NCI-H1105 (cell line): ENCODE results near the gene FAM20C.
"Not testable (repeated sequence)": the region's sequence is repeated elsewhere in the genome, so short reads cannot be mapped to it uniquely, and the experiment has no call there.

Experiments used
- DNase-seq: peaks from one replicate; lab custom pipeline; 2025; lab: John Stamatoyannopoulos, UW

The FAM20C gene

DNA sequence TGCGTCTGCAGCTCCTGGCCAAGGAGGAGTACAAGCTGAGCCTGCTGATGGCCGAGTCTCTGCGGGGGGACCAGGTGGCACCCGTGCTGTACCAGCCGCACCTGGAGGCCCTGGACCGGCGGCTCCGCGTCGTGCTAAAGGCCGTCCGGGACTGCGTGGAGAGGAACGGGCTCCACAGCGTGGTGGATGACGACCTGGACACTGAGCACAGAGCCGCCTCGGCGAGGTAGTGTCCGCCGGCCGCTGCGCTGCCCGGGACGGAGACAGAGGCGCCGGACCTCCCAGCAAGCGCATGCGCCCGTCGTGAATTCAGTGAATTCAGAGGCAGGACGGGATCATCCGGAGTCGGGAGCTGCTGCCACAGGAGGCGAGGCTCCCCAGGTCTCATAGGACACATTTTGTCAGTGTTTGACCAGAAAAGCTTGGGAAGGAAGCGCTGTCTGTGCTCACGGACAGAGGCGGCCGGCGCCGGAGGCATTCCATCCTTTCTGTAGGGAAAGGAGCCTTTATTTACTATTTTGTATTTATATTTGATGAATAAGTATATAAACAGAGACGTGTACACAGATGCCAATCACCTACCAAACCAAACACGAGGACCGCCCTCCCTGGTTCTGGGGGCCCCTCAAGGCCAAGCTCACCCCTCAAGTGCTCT is 67.5 kb downstream of the FAM20C start:
- DNase-seq = no peak

DNA sequence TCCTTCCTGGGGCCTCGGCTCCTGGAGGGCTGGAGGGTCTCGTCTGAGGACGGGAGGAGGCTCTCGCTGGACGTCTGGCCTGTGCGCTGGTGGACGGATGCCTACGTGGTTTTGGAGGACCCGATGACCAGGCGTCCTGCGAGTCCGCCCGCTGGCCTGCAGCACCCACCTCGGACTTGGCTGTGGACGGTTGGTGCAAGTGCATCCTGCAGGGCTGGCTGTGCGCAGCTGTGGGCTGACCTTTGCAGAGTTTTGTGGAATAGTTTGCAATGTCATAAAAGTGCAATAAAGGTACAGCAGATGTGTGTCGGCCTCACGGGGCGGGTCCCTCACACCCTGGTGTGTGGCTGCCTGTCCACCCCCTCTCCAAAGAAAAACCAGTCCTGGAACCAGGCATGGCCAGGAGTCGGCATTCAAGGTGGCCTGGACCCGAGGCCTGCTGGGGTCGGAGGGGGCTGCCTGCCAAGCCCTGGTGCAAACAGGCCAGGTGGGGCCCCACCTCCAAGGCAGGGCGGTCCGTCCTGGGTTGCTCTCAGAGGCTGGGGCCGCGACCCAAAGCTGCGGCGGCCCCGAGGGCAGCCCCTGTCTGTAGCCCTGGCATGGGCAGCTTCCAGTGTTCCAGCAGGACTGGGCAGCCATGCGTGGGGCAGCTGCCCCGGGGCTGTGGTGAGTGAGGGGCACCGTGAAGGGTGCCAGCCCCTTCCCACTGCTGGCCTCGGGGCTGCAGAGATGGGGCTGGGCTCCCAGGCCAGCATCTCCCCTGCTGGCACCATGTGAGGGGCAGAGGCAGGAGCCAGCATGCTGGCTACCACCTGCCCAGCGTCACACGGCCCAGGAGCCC is 68.3 kb downstream of the FAM20C start:
- no peak for DNase-seq

- DNase-seq = no peak
These were observed 69.2 kb downstream of the FAM20C start for GRCh38 chr7:261341-262250.

GRCh38 chr7:262251-262572 is 69.8 kb downstream of the FAM20C start:
- DNase-seq = no peak

DNA sequence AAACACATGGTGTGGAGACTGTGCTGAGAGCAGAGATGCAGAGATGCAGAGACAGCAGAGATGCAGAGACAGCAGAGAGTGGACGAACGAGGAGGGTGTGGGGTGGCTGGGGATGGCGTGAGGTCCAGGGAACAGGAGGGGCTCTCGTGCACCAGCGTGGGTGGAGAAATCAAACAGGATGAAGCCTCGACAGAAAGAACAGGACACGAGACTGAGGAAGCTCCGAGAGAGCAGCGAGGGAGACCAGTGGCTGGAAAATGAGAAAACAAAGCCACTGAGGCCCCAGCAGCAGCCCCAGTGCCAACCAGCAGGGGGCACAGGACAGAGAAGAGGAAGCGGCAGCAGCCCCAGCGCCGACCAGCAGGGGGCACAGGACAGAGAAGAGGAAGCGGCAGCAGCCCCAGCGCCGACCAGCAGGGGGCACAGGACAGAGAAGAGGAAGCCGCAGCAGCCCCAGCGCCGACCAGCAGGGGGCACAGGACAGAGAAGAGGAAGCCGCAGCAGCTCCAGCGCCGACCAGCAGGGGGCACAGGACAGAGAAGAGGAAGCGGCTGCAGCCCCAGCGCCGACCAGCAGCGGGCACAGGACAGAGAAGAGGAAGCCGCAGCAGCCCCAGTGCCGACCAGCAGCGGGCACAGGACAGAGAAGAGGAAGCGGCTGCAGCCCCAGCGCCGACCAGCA is 70.4 kb downstream of the FAM20C start:
- not testable (repeated sequence) for DNase-seq

GRCh38 chr7:263483-264351 is 71.3 kb downstream of the FAM20C start:
- DNase-seq = not testable (repeated sequence)

DNA sequence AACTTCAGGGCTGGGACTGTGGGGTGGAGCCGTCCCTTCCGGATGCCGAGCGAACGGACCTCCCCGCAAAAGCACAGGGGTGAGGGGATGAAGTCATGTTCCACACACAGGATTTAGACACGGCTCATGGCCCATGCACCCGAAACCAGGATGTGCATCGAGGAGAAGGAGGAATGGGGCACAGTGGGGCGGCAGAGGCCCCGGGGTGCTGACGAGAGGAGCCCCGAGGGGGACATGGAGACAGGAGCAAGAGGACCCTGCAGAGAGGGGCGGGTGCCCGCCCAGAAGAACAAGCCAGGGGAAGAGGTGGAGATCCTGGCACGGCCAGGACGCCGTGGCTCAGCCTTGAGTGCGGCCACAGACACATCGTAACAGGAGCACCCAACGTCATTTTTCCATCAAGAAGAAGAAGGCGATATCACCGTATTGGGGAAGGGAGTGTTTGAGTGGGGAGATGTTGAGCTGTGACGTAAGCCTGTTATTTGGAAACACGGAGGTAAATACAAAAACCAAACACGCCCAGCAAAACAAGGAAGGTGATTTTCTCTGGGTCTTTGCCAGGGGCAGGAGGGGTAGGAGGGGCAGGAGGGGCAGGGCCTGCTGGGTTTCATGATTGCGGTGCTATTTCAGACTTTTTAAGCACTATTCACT is 72.3 kb downstream of the FAM20C start:
- DNase-seq = peak; percentile 10

DNA sequence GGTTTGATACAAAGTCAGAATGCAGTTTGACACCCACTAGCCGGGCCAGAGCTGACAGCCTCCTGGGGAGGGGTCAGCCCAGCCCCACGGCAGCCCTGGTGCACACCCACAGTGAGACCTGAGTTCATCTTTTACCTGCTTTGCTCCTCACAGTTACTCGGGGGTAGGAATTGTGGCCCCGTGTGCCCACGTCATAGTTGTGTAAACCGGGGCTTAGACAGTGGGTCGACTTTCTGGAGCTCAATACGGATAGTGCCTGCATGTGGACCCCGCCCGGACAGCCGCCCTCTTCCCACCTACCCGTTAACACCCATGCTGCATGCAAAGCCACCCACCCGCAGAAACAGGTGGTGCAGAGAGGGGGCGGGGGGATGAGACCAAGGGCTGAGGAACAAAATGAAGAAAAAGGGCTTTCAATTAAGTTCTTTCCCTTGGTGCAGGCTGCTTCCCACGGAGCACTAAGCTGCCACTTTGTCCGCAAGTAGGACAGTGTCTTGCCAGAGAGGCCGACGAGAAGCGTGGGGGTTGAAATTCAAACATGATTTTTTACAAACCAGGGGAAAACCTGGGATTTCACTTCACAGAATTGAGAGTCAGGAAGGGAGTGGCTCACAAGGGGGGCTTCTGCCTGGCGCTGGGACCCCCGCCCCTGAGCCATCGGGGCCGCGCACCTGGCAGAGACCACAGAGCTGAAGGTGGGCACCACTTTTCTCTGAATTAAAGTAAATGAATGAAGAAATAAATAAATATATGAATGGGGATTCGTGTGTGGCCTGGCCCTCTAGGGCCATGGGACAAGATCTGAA is 73.0 kb downstream of the FAM20C start:
- no peak for DNase-seq

DNA sequence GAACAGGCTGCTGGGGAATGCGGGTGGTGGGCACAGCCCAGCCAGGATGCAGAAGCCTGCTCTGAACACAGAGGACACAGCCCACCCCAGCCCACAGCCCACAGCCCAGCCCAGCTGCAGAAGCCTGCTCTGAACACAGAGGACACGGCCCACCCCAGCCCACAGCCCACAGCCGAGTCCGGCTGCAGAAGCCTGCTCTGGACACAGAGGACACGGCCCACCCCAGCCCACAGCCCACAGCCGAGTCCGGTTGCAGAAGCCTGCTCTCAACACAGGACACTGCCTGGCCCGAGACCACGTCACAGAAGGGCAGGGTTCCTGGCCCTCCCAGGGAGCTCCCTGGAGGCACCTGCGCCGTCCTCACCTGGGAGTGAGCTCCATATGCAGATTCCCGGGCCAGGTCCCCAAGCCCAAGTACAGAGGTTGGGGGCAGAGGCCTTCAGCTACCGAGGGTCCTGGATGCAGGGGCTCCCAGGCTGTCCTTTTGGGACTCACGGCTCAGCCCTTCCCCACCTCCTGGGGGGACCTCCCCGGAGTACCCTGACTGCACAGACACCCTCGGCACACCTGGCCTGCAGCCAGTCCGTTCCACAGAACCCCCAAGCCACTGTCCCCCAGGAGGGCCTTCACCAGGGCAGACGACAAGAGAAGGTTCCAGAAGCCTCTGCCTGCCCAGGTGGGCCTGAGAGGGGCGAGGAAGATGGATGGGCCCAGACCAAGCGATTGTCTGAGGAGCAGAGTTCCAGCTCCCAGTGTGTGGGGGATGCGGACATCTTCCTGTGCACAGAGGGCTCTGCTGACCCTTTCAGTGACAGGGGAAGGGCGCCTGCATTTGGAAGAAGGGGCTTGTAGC is 73.9 kb downstream of the FAM20C start:
- no peak for DNase-seq

DNA sequence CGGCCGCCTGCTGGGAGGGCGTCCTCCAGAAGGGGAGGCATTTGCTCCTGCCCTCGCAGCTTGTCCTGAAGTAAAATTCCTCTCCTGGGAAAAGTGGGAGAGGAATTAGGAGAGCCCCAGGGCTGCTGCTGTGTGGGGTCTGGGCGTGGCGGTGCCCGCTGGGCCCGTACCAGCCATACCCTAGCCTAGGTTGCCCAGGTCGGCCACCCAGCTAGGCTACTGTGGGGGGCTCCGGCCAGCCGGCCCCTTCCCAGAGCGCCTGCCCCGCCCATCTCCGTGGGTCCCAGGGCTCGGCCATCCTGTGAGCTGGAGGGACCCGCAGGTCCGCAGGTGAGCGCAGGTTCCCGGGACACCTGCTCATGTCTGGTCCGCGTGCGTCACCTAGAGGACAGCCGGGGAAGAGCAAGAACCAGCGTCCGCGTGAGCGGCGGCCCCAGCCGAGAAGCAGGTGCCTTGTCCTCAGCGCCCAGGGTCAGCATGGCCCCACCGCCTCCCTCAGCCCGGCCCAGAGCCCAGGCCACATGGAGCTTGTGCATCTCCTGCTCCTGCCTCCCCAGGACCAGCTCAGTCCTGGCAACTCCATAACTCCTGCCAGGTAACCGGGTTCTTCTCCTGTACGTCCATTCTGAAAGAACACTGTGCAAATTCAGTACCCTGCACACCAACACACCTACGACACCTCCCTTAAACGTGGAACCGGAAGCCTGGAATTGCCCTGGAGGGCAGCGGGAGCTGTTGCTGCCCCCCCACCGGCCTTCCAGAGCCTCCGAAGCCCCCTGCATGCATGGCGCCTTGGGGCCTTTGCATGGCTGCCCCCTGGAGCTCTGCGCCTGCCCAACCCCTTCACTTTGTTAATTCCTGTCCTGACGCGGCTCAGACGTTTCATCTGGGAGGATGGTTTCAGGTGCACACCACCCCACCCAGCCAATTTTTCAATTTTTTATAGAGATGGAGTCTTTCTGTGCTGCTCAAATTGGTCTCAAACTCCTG is 74.8 kb downstream of the FAM20C start:
- no peak for DNase-seq

GRCh38 chr7:268991-269390 is 76.6 kb downstream of the FAM20C start:
- DNase-seq = no peak

DNA sequence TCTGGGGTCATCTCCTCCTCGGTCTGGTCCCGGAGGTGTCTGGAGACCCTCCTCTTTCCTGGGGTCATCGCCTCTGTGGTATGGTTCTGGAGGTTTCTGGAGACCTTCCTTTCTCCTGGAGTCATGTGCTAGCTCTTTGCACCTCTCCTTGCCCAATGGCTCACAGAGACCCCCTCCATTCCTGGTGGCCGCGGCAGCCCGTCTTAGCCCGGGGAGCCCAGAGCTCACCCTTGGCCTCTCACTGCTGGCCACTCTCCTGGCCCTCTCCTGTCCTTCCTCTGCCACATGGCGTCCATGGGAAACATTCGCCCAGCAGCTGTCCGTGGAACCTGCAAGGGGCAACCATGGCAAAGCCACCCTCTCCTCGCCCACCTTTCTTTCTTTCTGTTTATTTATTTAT is 77.3 kb downstream of the FAM20C start:
- no peak for DNase-seq

DNA sequence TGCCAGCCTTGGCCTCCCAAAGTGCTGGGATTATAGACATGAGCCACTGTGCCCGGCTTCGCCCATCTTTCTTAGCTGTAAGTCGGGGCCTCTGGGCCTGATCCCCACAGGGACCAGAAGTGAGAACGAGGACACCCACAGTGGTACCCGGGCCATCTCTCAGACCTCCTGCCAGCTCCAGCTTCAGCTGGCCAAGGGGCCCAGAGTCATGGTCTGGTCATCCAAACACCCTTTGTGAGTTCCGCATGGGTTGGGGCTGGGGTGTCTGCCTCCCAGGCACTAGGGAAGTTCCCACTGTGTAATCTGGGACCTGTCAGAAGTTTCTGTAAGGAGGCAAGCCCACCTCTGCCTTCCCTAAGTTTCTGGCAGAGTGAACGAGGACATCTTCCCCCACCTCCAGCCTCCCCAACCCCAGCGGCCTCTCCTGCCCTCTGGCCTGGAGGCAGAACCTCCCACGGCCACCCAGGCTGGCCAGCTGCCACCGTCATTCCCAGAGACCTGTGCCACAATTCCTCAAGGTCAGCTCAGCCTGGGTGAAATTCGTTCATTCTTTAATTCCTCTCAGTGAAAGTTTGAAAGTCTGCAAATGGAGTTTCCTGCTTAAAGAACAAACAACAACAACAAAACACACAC is 78.1 kb downstream of the FAM20C start:
- no peak for DNase-seq

- DNase-seq = no peak
These were observed 79.1 kb downstream of the FAM20C start for GRCh38 chr7:271266-272107.

- no peak for DNase-seq
These were observed 79.8 kb downstream of the FAM20C start for GRCh38 chr7:272108-272615.

GRCh38 chr7:272631-273030 is 80.3 kb downstream of the FAM20C start:
- no peak for DNase-seq
